Mucosa of descending colon (tissue), 3 donors: ENCODE measurements around the gene GNB3. TPM values are rescaled to one million over a fixed set of nuclear protein-coding genes. Genes with fewer than 3 reads are reported as not detected.

ENCODE experiments used
- ATAC-seq: fragments of 200-7000 bp; cut with Tn5 transposase; one replicate; pipeline ENCODE4 v1.9.1; 2020; ENCODE audit warnings: mild to moderate bottlenecking, moderate library complexity
- DNase-seq, 3 donors: peaks; one replicate each; pipeline ENCODE4 v3.0.0-alpha.2; 2020
- H3K36me3 ChIP-seq: fragments of 200-600 bp; one replicate; pipeline ENCODE4 v1.8.0; 2021; ENCODE audit warnings: low read depth, mild to moderate bottlenecking
- H3K4me1 ChIP-seq: fragments of 200-600 bp; one replicate; pipeline ENCODE4 v1.8.0; 2021; ENCODE audit warnings: low read depth, mild to moderate bottlenecking
- H3K4me3 ChIP-seq: fragments of 200-600 bp; one replicate; pipeline ENCODE4 v1.8.0; 2021; ENCODE audit warnings: mild to moderate bottlenecking
- H3K9me3 ChIP-seq: fragments of 200-600 bp; one replicate; pipeline ENCODE4 v1.8.0; 2021; ENCODE audit warnings: mild to moderate bottlenecking
- CTCF ChIP-seq: fragments of 200-600 bp; IDR thresholded peaks from one replicate; pipeline ENCODE4 v1.8.0; 2022; ENCODE audit warnings: antibody characterized with exemption, mild to moderate bottlenecking
- intact Hi-C, 2 donors: fragments of 100-400 bp; cut with DNase I in 1 of 2; cut with micrococcal nuclease in 1 of 2; formaldehyde crosslinking; loops; one replicate each; pipeline versions ENCODE4 v1.11.0 to v1.11.1; 2022; cut with DNase I, micrococcal nuclease
- total RNA-seq, 3 donors: library from RNA; stranded (reverse); fragmentation: NEBNext Ultra II Directional in 2 of 3; extraction: Animal tissue kit (Norgen Biotek cat#: 25700) in 2 of 3; gene quantifications; one replicate each; pipeline versions ENCODE4 v1.2.1 to v1.2.4, GENCODE V29; 2021 to 2023
- donor health status: DM: no; HTN: no; CAD: no; lungs with moderate emphysema.
- donor health status: DM: no; HTN: no; CAD: no.
- donor health status: DM: no; HTN: yes; CAD: no.

The GNB3 gene
- total RNA-seq, 3 donors from 2014 or later = 0.38 to 5.3 (median 0.96) TPM

DNA sequence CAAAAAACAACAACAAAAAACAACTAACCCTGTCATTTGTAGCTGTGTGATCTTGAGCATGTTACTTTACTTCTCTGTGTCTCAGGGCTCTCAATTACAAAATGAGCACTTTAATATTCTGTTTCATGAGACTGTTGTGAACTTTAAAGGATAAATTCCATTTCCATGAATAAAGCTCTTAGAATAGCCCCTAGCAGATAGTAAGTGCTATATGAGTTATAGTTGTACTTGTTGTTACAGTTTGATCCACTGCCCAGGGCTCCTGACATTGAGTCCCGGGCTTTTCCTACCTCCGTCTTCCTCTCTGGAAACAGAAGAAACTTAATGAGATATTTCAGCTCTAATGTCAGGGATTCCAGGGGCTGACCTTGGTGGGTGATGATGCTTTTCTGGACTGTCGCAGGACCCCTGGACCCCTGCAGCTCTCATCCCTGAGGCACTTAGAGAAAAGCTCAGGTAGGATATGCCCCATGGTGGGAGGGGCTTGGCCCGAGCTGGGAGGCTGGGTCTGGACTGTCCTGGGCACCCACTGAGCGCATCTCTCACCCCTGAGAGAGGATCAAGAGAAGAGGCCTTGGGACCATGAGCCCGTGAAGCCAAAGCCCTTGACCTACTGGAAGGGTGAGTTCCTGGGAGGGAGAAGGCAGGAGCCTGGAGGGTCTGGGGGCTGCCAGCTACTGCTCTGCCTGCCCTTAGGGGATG is 7.4 kb upstream of the GNB3 start:
- no peak for TF ChIP-seq CTCF
- H3K36me3 ChIP-seq = no peaks in the 10 kb centered on the region
- intact Hi-C loops = no loop called here
- ATAC-seq = no peak
- peak in 2 of 3 donors; percentile 9 to 14 for DNase-seq
- H3K4me3 ChIP-seq = no peak overlapping the region
- no peaks in the 10 kb centered on the region for H3K9me3 ChIP-seq
- H3K4me1 ChIP-seq = no peaks in the 10 kb centered on the region

- no peaks in the 10 kb centered on the region for H3K9me3 ChIP-seq
- no peaks in the 10 kb centered on the region for H3K4me1 ChIP-seq
- no peak overlapping the region for H3K4me3 ChIP-seq
- intact Hi-C loops = no loop called here
- DNase-seq (no peak), ATAC-seq (no peak)
- no peaks in the 10 kb centered on the region for H3K36me3 ChIP-seq
- TF ChIP-seq CTCF = no peak
These were observed 6.5 kb upstream of the GNB3 start for GRCh38 chr12:6834254-6834653.

- intact Hi-C loops = no loop called here
- no peak overlapping the region for H3K4me3 ChIP-seq
- no peak for TF ChIP-seq CTCF
- DNase-seq = no peak
- H3K9me3 ChIP-seq = no peaks in the 10 kb centered on the region
- no peak for ATAC-seq
- H3K36me3 ChIP-seq = no peaks in the 10 kb centered on the region
- no peaks in the 10 kb centered on the region for H3K4me1 ChIP-seq
These were observed 5.9 kb upstream of the GNB3 start for GRCh38 chr12:6834873-6835272.

DNA sequence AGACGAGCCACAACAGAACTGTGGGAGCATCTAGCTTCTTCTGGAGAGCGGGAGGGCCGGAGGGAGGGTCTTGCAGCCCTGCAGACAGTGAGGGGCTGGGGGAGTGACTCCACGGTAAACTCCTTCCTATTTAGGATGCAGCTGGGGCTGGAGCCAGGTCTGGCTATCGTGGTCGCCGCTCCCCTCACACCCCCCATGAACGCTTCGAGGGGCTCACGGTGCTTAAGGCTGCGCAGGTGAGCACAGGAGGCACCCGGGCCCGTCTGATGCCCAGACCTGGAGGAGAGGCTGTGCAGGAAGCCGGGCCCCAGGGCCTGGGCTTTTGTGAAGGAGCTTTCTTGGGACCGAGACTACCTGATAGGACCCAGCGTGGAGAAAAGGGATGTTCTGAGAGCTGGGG is 3.9 kb upstream of the GNB3 start:
- ATAC-seq (no peak), DNase-seq (peak in 1 of 3 donors; percentile 26)
- Histone ChIP-seq H3K4me1 (no peaks in the 10 kb centered on the region), H3K36me3 (no peaks in the 10 kb centered on the region), H3K9me3 (no peaks in the 10 kb centered on the region), H3K4me3 (no peak overlapping the region)
- no peak for TF ChIP-seq CTCF
- intact Hi-C loops = no loop called here

GRCh38 chr12:6837370-6838060 is 3.2 kb upstream of the GNB3 start:
- Histone ChIP-seq H3K9me3 (no peaks in the 10 kb centered on the region), H3K4me1 (no peaks in the 10 kb centered on the region), H3K4me3 (no peak overlapping the region), H3K36me3 (no peaks in the 10 kb centered on the region)
- TF ChIP-seq CTCF = no peak
- ATAC-seq (no peak), DNase-seq (no peak)
- intact Hi-C loops = no loop called here
